Smooth muscle cell (in vitro differentiated cells): ENCODE measurements around the gene TESMIN. TPM values are rescaled to one million over a fixed set of nuclear protein-coding genes. Genes with fewer than 3 reads are reported as not detected.

ENCODE experiments used
- DNase-seq: peaks from one replicate; lab custom pipeline; 2025; ENCODE audit not compliant: unreplicated experiment; lab: John Stamatoyannopoulos, UW
- H2AFZ ChIP-seq: fragments of 200-600 bp; sonication (generic); 2 replicates; pipeline ENCODE4 v1.6.0; 2016; ENCODE audit warnings: antibody characterized with exemption, low read depth, mild to moderate bottlenecking
- H3F3A ChIP-seq: fragments of 200-600 bp; sonication (generic); 2 replicates; pipeline ENCODE4 v1.6.0; 2017; ENCODE audit warnings: antibody characterized with exemption, low read depth
- H3K27ac ChIP-seq: fragments of 200-600 bp; sonication (generic); 2 replicates; pipeline ENCODE4 v1.5.1; 2016; ENCODE audit warnings: low read depth, mild to moderate bottlenecking
- H3K27me3 ChIP-seq: fragments of 200-600 bp; sonication (generic); 2 replicates; pipeline ENCODE4 v1.6.1; 2016; ENCODE audit warnings: low read depth, mild to moderate bottlenecking
- H3K36me3 ChIP-seq: fragments of 200-600 bp; sonication (generic); 2 replicates; pipeline ENCODE4 v1.5.1; 2016; ENCODE audit warnings: low read depth
- H3K4me1 ChIP-seq: fragments of 200-600 bp; sonication (generic); 2 replicates; pipeline ENCODE4 v1.5.1; 2016; ENCODE audit warnings: low read depth
- H3K4me2 ChIP-seq: fragments of 200-600 bp; sonication (generic); 2 replicates; pipeline ENCODE4 v1.6.0; 2016; ENCODE audit warnings: mild to moderate bottlenecking
- H3K4me3 ChIP-seq: fragments of 200-600 bp; sonication (generic); 2 replicates; pipeline ENCODE4 v1.5.1; 2016; ENCODE audit warnings: mild to moderate bottlenecking
- H3K79me2 ChIP-seq: fragments of 200-600 bp; sonication (generic); 2 replicates; pipeline ENCODE4 v1.6.0; 2016; ENCODE audit warnings: low read depth, mild to moderate bottlenecking
- H3K9ac ChIP-seq: fragments of 200-600 bp; sonication (generic); 2 replicates; pipeline ENCODE4 v1.6.0; 2016; ENCODE audit warnings: low read depth
- H3K9me3 ChIP-seq: fragments of 200-600 bp; sonication (generic); replicated peaks from 2 replicates; pipeline ENCODE4 v1.5.1; 2016; ENCODE audit warnings: low read depth
- H4K20me1 ChIP-seq: fragments of 200-600 bp; sonication (generic); 2 replicates; pipeline ENCODE4 v1.6.0; 2016; ENCODE audit warnings: low read depth
- CTCF ChIP-seq: fragments of 200-600 bp; sonication (generic); IDR thresholded peaks from 2 replicates; pipeline ENCODE4 v1.5.1; 2017; ENCODE audit warnings: borderline replicate concordance, mild to moderate bottlenecking, antibody characterized with exemption; ENCODE audit not compliant: insufficient read depth, poor library complexity, severe bottlenecking
- WGBS: methylation state at CpG from one replicate; pipeline ENCODE4 v1.1.7; 2016; ENCODE audit warnings: low lambda C conversion rate; 5-methylcytosine and 5-hydroxymethylcytosine counted together
- polyA plus RNA-seq: library from polyadenylated mRNA; unstranded; fragments of >200 nt; fragmentation: Nextera tagmentation; extraction: Ambion mirVana; gene quantifications from 2 replicates; pipeline ENCODE4 v1.2.1, GENCODE V29; 2016
- total RNA-seq: library from RNA; depleted of rRNA; stranded (reverse); fragments of >200 nt; gene quantifications from 2 replicates; pipeline ENCODE4 v1.2.3, GENCODE V29; 2014

Gene TESMIN
- total and polyA plus RNA-seq, 2 experiments from 2014 or later, result 0.45 to 4.8 TPM

GRCh38 chr11:68707527-68707926, 43.8 kb downstream of the TESMIN start:
- 78% methylated on average over 7 of the region's 7 CpGs for WGBS
- H3K4me2 ChIP-seq, result no peak overlapping the region
- H3K9me3 ChIP-seq, result no peaks in the 10 kb centered on the region
- H3K36me3 ChIP-seq, result no peaks in the 10 kb centered on the region
- no peak overlapping the region for H2AFZ ChIP-seq
- no peaks in the 10 kb centered on the region for H3K27me3 ChIP-seq
- TF ChIP-seq CTCF, result no peak
- no peak overlapping the region for H3K9ac ChIP-seq
- no peaks in the 10 kb centered on the region for H4K20me1 ChIP-seq
- peaks cover 18% of the 10 kb centered on the region for H3K4me1 ChIP-seq
- no peaks in the 10 kb centered on the region for H3F3A ChIP-seq
- no peak for DNase-seq
- H3K79me2 ChIP-seq, result no peaks in the 10 kb centered on the region
- H3K27ac ChIP-seq, result no peak overlapping the region
- no peak overlapping the region for H3K4me3 ChIP-seq

- no peaks in the 10 kb centered on the region for H3K36me3 ChIP-seq
- WGBS, result 26% methylated on average over 16 of the region's 16 CpGs
- H3K4me1 ChIP-seq, result no peaks in the 10 kb centered on the region
- H3K4me2 ChIP-seq, result peak overlapping the region; percentile 48
- no peak overlapping the region for H3K4me3 ChIP-seq
- no peaks in the 10 kb centered on the region for H4K20me1 ChIP-seq
- H3K79me2 ChIP-seq, result no peaks in the 10 kb centered on the region
- no peak overlapping the region for H3K9ac ChIP-seq
- no peaks in the 10 kb centered on the region for H3F3A ChIP-seq
- no peaks in the 10 kb centered on the region for H3K9me3 ChIP-seq
- peak overlapping the region; percentile 49 for H2AFZ ChIP-seq
- no peaks in the 10 kb centered on the region for H3K27me3 ChIP-seq
- no peak for DNase-seq
- H3K27ac ChIP-seq, result no peak overlapping the region
- TF ChIP-seq CTCF, result no peak
Measured at GRCh38 chr11:68704887-68705286, 46.4 kb downstream of the TESMIN start.

GRCh38 chr11:68698993-68699392, 52.3 kb downstream of the TESMIN start:
- no peak overlapping the region for H3K9ac ChIP-seq
- H3K4me2 ChIP-seq, result no peak overlapping the region
- H3K27me3 ChIP-seq, result no peaks in the 10 kb centered on the region
- no peak overlapping the region for H3K4me3 ChIP-seq
- DNase-seq, result no peak
- H3K27ac ChIP-seq, result no peak overlapping the region
- no peaks in the 10 kb centered on the region for H3K36me3 ChIP-seq
- no peaks in the 10 kb centered on the region for H4K20me1 ChIP-seq
- no peaks in the 10 kb centered on the region for H3K79me2 ChIP-seq
- 92% methylated on average over 2 of the region's 2 CpGs for whole genome bisulfite sequencing
- H3K4me1 ChIP-seq, result no peaks in the 10 kb centered on the region
- no peaks in the 10 kb centered on the region for H3F3A ChIP-seq
- H2AFZ ChIP-seq, result no peak overlapping the region
- no peak for TF ChIP-seq CTCF
- H3K9me3 ChIP-seq, result no peaks in the 10 kb centered on the region

GRCh38 chr11:68695531-68695930, 55.8 kb downstream of the TESMIN start:
- 89% methylated on average over 2 of the region's 2 CpGs for WGBS
- DNase-seq, result no peak
- no peak overlapping the region for H3K9ac ChIP-seq

More at GRCh38 chr11:68695531-68695930, 55.8 kb downstream of the TESMIN start:
- Histone ChIP-seq H3K4me3 (no peak overlapping the region), H3K4me2 (no peak overlapping the region), H3K9me3 (no peaks in the 10 kb centered on the region), H3K4me1 (no peaks in the 10 kb centered on the region), H3K27ac (no peak overlapping the region), H2AFZ (no peak overlapping the region), H4K20me1 (no peaks in the 10 kb centered on the region), H3F3A (no peaks in the 10 kb centered on the region), H3K27me3 (no peaks in the 10 kb centered on the region), H3K79me2 (no peaks in the 10 kb centered on the region), H3K36me3 (no peaks in the 10 kb centered on the region)
- no peak for TF ChIP-seq CTCF
